NCI-H510A treated with DMSO at 0.1 percent for 48 hours (cell line): Measurements from ENCODE around the gene MARS1.
"Not testable (repeated sequence)": the region's sequence is repeated elsewhere in the genome, so short reads cannot be mapped to it uniquely, and the experiment has no call there.

ENCODE experiments used
- DNase-seq: peaks from one replicate; lab custom pipeline; 2025; lab: John Stamatoyannopoulos, UW

The MARS1 gene

DNA sequence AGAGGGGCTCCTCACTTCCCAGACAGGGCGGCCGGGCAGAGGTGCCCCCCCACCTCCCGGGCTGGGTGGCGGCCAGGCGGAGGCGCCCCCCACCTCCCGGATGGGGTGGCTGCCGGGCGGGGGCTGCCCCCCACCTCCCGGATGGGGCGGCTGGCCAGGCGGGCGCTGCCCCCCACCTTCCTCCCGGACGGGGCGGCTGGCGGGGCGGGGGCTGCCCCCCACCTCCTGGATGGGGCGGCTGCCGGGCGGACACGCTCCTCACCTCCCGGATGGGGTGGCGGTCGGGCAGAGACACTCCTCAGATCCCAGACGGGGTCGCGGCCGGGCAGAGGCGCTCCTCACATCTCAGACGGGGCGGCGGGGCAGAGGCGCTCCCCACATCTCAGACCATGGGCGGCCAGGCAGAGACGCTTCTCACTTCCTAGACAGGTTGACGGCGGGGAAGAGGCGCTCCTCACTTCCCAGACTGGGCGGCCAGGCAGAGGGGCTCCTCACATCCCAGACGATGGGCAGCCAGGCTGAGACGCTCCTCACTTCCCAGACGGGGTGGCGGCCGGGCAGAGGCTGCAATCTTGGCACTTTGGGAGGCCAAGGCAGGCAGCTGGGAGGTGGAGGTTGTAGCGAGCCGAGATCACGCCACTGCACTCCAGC, 7.3 kb downstream of the MARS1 start:
- DNase-seq, result not testable (repeated sequence)

DNA sequence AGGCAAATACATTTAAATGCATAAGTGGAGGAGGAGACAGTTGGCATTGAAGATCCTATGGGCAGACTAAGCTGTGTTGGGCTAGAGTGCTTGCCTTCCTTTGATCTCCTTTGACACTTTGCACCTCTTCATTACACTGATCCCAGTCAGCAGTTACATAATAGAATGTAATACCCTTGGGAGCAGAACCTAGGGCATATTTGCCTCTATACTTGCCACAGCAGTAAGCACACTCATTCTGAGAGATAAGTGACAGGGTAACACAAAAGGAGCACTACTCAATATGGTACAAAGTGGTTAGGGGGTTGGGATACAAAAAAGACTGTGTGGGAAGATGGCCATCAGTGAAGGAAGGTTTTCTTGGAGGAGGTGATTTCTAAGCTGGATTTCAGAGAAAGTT, 9.0 kb downstream of the MARS1 start:
- DNase-seq, result no peak

DNA sequence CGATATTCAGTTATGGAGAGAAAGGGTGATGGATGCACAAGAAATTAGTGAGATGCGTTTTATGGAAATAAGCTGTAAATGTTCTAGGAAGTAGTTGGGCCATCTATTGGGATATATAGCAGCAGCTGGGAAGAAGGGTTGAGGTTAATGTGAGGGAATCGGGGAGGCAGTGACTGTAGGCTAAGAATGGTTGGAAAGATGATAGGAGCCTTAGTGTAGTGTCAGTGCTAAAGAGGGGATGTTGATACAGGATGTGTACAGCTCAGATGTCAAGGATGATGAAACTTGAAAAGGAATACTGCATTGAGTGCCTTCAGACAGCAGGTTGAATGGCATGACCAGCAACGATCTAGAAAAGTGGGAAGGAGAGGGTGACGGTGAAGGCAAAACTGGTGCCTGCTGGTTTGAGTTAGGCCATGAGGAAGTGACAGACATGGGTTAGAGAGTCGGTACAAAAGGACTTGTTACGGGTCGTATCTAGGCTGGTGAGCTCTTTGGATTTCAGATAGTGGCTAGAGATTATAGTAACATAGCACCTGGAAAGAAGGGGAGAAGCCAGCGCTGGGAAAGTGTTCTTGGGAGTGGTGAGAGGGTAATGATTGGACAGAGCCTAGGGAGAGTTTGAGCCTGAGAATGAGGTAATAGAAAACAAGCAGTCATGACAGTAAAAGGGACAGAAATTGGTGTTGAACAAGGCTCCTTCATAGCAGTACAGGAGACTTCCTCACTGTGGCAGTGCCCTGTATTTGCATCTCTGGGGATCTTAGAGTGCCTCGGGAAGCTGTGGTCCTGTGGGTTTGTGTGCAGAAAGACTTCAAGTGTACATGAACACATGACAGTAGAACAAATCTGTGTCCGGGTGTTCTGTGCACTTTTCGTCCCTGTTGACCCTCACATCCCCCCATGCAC, 9.6 kb downstream of the MARS1 start:
- no peak for DNase-seq

DNA sequence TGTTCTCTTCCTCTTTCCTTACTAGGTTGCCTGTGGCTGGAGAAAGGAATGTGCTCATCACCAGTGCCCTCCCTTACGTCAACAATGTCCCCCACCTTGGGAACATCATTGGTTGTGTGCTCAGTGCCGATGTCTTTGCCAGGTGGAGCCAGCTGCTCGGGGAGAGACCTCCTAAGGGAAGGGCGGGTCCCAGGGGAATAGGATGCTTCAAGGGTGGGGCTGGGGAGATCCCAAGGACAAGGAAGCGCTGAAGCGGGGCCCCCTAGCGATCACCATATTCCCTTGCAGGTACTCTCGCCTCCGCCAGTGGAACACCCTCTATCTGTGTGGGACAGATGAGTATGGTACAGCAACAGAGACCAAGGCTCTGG, 10.2 kb downstream of the MARS1 start:
- no peak for DNase-seq

DNA sequence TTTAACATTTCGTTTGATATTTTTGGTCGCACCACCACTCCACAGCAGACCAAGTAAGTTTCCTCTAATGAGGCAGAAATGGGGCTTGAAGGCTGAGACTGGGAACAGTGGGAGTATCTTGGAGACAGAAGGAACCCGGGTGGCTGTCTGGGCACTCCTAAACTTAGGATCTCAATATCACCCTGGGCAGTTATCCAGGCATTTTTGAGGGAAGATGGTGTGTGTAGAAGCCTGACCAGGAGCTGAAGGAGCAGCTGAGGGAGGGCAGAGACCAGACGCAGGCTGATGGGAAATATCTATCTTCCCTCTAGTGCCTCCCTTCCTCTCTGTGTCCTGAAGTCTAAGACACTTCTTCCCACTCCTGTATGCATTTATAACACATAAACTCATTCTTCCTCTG, 10.7 kb downstream of the MARS1 start:
- DNase-seq, result no peak

DNA sequence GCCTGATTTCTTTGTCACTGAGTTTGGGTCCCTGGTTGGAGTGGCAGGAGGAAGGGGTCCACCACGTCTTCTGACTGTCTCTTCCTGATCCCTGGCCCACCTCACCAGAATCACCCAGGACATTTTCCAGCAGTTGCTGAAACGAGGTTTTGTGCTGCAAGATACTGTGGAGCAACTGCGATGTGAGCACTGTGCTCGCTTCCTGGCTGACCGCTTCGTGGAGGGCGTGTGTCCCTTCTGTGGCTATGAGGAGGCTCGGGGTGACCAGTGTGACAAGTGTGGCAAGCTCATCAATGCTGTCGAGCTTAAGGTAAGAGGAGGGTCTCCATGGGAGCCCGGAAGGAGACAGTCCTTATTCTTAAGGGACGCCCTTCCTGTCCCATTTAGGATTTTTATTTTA, 12.3 kb downstream of the MARS1 start:
- DNase-seq, result no peak

DNA sequence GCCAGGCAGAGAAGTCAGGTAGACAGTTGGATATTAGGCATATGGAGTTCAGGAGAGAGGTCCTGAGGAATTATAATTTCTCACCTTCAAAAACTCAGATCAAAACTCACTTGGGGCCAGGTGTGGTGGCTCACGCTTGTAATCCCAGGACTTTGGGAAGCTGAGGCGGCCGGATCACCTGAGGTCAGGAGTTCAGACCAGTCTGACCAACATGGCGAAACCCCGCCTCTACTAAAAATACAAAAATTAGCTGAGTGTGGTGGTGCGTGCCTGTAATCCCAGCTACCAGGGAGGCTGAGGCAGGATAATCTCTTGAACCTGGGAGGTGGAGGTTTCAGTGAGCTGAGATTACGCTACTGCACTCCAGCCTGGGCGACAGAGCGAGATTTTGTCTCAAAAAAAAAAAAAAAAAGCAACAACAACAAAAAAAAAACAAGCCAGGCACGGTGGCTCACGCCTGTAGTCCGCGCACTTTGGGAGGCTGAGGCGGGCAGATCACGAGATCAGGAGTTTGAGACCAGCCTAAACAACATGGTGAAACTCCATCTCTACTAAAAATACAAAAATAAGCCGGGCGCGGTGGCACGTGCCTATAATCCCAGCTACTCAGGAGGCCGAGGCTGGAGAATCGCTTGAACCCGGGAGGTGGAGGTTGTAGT, 14.6 kb downstream of the MARS1 start:
- not testable (repeated sequence) for DNase-seq

DNA sequence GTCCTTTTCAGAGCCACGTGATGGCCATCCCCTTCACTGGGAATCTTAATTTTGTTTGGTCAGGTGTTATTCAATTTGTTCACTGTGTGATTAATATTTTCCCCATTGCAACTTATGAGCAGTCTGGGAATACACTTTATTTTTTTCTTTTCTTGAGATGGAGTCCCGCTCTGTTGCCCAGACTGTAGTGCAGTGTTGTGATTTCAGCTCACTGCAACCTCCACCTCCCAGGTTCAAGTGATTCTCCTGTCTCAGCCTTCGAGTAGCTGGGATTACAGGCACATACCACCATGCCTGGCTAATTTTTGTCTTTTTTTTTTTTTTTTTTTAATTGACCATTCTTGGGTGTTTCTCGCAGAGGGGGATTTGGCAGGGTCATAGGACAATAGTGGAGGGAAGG, 18.7 kb downstream of the MARS1 start:
- DNase-seq, result not testable (repeated sequence)

DNA sequence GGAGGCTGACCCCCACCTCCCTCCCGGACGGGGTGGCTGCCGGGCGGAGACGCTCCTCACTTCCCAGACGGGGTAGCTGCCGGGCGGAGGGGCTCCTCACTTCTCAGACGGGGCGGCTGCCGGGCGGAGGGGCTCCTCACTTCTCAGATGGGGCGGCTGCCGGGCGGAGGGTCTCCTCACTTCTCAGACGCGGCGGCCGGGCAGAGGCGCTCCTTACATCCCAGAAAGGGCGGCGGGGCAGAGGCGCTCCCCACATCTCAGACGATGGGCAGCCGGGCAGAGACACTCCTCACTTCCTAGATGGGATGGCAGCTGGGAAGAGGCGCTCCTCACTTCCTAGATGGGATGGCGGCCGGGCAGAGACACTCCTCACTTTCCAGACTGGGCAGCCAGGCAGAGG, 19.9 kb downstream of the MARS1 start:
- not testable (repeated sequence) for DNase-seq

DNA sequence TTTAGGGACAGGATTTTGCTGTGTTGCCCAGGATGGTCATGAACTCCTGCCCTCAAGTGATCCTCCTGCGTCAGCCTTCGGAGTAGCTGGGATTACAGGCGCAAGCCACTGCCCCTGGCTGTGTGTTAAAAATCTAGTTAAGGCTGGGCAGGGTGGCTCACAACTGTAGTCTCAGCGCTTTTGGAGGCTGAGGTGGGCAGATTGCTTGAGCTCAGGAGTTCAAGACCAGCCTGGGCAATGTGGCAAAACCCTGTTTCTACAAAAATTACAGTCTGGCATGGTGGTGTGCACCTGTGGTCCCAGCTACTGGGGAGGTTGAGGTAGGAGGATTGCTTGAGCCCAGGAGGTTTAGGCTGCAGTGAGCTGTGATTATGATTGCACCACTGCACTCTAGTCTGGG, 23.3 kb downstream of the MARS1 start:
- no peak for DNase-seq

DNA sequence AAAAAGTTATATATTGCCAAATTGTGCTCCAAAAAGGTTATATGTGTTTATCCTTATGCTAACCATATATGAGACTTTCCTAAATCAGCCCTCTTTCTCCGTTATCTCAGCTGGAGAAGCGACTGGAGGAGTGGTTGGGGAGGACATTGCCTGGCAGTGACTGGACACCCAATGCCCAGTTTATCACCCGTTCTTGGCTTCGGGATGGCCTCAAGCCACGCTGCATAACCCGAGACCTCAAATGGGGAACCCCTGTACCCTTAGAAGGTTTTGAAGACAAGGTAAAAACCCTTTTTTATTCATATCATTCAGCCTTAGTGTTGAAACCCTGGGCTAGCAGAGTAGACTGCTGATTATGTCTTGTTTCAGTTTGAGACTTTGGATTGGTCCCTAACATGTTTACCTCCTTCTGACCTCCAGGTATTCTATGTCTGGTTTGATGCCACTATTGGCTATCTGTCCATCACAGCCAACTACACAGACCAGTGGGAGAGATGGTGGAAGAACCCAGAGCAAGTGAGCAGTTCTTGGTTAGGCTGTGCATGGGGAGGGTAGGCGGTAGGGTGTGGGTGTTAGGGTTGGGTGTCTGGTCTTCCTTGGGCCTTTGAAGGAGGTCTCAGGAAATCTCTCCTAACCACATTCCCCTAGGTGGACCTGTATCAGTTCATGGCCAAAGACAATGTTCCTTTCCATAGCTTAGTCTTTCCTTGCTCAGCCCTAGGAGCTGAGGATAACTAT, 23.9 kb downstream of the MARS1 start:
- DNase-seq, result no peak

DNA sequence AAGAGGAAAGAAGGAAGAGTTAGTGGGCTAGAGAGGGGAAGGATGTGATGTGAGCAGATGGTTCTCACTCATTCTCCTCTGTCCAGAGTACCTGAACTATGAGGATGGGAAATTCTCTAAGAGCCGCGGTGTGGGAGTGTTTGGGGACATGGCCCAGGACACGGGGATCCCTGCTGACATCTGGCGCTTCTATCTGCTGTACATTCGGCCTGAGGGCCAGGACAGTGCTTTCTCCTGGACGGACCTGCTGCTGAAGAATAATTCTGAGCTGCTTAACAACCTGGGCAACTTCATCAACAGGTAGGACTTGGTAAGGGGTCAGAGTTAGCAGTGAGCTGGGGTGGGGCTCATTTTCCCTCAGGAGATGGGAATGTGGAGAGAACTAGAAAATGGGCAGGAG, 24.8 kb downstream of the MARS1 start:
- no peak for DNase-seq

DNA sequence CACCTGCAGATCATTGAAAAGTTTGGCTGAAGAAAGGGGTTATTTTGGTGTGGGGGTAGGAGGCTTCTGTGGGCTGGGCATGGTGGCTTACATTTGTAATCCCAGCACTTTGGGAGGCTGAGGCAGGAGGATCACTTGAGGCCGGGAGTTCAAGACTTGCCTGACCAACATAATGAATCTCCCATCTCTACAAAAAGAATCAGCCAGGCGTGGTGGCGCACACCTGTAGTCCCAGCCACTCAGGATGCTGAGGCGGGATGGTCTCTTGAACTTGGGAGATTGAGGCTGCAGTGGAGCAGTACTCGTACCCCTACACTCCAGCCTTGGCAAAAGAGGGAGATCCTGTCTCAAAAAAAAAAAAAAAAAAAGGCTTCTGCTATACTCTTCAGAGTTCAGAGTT, 25.4 kb downstream of the MARS1 start:
- DNase-seq, result no peak

DNA sequence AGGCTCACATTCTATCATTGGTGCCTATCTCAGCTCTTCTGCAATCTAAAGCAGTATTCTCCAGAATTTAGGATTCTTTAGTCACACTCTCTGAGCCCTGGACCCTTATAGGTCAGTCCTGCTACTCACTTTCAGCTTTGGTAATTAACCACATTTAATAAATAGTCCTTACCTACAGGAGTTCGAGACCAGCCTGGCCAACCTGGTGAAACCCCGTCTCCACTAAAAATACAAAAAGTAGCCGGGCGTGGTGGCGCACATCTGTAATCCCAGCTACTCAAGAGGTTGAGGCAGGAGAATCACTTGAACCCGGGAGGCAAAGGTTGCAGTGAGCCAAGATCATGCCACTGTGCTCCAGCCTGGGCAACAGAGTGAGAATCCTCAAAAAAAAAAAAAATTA, 25.8 kb downstream of the MARS1 start:
- not testable (repeated sequence) for DNase-seq

DNA sequence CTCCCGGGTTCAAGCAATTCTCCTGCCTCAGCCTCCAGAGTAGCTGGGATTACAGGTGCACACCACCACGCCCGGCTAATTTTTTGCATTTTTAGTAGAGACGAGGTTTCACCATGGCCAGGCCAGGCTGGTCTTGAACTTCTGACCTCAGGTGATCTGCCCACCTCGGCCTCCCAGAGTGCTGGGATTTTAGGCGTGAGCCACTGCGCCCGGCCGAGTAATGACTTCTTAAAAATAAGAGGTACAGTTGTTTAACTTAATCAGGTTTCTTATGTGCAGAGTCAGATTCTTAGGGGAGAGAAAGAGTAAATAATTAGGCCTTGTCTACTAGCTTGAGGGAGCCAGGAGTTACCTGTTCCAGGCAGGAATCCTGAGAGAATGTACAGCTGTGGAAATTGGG, 26.4 kb downstream of the MARS1 start:
- DNase-seq, result not testable (repeated sequence)

DNA sequence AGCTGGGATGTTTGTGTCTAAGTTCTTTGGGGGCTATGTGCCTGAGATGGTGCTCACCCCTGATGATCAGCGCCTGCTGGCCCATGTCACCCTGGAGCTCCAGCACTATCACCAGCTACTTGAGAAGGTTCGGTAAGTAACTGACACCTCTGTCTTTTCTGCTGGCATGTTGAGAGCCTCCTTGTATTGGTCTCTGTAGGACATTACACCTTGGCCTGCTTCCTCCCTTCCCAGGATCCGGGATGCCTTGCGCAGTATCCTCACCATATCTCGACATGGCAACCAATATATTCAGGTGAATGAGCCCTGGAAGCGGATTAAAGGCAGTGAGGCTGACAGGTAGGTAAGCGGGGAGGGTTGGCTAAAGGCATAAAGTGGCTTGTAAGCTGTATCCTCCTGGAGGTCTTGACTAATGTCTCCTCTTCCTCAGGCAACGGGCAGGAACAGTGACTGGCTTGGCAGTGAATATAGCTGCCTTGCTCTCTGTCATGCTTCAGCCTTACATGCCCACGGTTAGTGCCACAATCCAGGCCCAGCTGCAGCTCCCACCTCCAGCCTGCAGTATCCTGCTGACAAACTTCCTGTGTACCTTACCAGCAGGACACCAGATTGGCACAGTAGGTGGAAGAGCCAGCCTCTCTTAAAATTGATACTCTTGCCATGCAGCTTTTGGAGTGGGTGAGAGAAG, 27.0 kb downstream of the MARS1 start:
- DNase-seq, result peak; percentile 47

DNA sequence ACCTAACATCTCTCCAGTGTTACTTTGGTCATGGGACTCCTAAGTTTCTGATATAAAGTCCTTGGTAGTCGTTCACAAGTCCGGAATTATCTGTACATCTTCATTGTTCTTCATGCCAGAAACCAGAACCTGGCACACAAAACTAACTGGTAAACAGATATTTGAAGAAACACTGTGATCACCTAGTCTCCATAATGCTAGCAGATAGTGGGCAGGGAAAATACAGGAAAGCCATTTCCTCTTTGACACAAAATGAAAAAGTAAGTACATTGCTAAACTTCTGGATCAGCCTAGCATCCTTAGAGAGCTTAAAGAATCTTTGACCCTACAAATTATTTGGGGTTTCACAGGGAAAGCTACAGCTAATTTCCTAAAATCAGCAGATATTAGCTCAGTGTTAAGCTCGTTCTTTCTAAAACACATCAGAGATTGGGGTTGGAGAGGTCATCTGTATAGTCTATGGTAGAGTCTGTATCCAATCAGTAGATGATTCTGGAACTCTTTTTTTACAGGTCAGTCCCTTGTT, 27.6 kb downstream of the MARS1 start:
- DNase-seq, result no peak

DNA sequence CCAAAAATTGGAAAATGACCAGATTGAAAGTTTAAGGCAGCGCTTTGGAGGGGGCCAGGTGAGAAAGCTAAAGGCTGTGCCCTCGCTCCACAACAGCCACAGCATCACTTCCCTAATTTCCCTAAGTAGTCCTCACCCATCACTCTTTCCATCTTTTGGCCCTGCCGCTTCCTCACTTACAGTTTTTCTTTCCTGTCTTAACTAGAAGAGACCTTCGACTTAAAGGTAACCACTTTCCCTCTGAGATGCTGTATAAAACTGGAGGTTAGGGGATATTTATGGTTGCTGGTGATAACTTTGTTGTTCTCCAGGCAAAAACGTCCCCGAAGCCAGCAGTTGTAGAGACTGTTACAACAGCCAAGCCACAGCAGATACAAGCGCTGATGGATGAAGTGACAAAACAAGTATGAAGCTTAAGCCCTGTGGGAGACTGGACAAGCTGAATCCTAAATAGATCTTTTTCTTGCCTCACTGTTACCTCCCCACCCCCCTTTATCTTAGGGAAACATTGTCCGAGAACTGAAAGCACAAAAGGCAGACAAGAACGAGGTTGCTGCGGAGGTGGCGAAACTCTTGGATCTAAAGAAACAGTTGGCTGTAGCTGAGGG, 28.2 kb downstream of the MARS1 start:
- no peak for DNase-seq

DNA sequence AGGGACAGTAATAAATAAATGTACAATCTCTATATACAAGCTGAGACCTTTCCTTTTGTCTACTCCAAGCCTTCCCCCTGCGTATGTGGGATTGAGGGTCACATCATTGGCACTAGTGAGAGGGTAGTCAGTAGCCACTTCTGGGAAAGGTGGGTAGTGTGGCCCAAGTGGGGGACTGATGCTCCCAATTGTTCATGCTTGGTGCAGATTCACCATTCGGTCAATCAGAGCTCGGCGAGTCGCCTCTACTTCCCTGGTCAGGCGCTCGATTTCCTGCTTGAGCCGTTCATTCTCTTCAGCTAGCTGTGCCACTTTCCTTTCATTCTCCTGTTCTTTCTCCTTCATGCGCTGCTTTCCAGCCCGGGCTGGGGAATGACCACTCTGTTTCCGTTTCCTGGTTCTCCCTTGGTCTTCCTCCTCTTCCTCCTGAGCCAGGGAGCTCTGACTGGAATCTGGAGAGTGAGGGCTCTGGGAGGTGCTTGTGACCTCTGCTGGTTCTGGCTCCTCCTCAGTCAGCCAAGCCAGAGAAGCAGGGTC, 28.8 kb downstream of the MARS1 start:
- DNase-seq, result no peak

DNA sequence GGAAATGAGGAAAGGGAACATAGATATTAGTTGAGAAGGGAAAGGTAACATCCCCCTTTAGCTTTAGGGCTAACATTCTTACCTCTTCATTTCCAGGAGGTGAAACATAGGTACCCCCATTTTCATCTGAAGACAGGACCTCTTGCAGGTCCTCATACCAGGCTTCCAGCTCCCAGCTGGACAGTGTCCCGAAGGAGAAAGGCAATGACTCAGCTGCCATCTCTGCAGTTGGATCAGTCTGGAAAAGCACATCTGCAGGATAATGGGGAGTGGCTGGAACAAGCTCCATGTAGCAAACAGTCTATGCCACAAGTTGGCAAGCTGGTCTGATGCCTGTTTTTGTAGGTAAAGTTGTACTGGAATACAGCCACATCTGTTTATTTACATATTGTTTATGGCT, 29.3 kb downstream of the MARS1 start:
- DNase-seq, result no peak

DNA sequence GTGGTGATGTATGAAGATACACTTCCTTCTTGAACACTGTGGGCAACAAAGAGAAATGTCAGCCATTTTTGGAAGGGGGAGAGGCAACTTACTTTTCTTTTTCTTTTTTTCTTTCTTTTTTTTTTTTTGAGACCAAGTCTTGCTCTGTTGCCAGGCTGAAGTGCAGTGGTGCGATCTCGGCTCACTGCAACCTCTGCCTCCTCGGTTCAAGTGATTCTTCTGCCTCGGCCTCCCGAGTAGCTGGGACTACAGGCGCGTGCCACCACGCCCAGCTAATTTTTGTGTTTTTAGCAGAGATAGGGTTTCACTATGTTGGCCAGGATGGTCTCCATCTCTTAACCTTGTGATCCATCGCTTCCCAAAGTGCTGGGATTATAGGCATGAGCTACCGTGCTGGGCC, 29.9 kb downstream of the MARS1 start:
- DNase-seq, result not testable (repeated sequence)
